ENCODE measurements around the gene NUBP2. TPM values are rescaled to one million over a fixed set of nuclear protein-coding genes. Genes with fewer than 3 reads are reported as not detected.

NUBP2 gene
- total and polyA plus RNA-seq, 2 donors (not counting 3 experiments of a cell fraction or from before 2014, with no cell fraction given), result 55.0 to 69.6 TPM

GRCh38 chr16:1766701-1767100 is 16.1 kb upstream of the NUBP2 start:
- ChIA-PET POLR2A (no interaction called here), CTCF (no interaction called here)
- intact Hi-C loops (cut with micrococcal nuclease) (no loop called here), dilution Hi-C loops (cut with MboI; ENCODE audit: extremely low pct_ligation_motif_present, low sequenced_read_pairs) (no loop called here)
- Histone ChIP-seq H3K79me2 (ENCODE audit: control insufficient read depth, insufficient read depth, low read length) (peaks cover under 1% of the 10 kb centered on the region), H3K9ac (replicated peaks; ENCODE audit: extremely low read depth, insufficient read depth, low read length) (no peak overlapping the region), H3K4me3 (replicated peaks in 1 of 3; ENCODE audit: insufficient read depth in 1 of 3, low read depth in 1 of 3, low read length in 3 of 3) (no peak overlapping the region), H3K4me1 (ENCODE audit: control insufficient read depth, extremely low read depth, insufficient read depth, low read length) (peaks cover 6% of the 10 kb centered on the region), H3K9me3 (replicated peaks; ENCODE audit: control insufficient read depth, insufficient read depth, low read length) (no peaks in the 10 kb centered on the region), H4K20me1 (replicated peaks; ENCODE audit: control insufficient read depth, extremely low read depth, insufficient read depth, low read length) (no peaks in the 10 kb centered on the region), H3K9me1 (replicated peaks; ENCODE audit: control insufficient read depth, extremely low read depth, insufficient read depth, low read length) (no peaks in the 10 kb centered on the region), H3K4me2 (ENCODE audit: insufficient read depth, low read length) (no peak overlapping the region), H3K27me3 (ENCODE audit: control insufficient read depth in 2 of 2, insufficient read depth in 2 of 2, low read length in 2 of 2) (no peaks in the 10 kb centered on the region), H3K27ac (ENCODE audit: insufficient read depth, low read depth, low read length) (no peak overlapping the region), H2AFZ (ENCODE audit: low read depth, low read length) (no peak overlapping the region), H3K36me3 (ENCODE audit: control insufficient read depth in 2 of 2, extremely low read depth in 1 of 2, insufficient read depth in 2 of 2, low read length in 2 of 2) (peaks cover 5 to 46% of the 10 kb centered on the region in 2 experiments)
- no peak for TF ChIP-seq MYC (IDR thresholded peaks at IDR 0.05; ENCODE audit: low read depth, low read length)
- no peak for TF ChIP-seq POLR2AphosphoS5 (IDR thresholded peaks at IDR 0.05; ENCODE audit: insufficient read depth, low read depth, low read length)
- no peak for TF ChIP-seq EZH2 (IDR thresholded peaks at IDR 0.05; ENCODE audit: borderline replicate concordance, low read depth, low read length, severe bottlenecking)
- no peak for TF ChIP-seq CTCF (IDR thresholded peaks at IDR 0.05; ENCODE audit: extremely low read depth in 1 of 2, insufficient read depth in 1 of 2, low read depth in 1 of 2, low read length in 2 of 2)
- no peak for TF ChIP-seq GATA2 (IDR thresholded peaks at IDR 0.05; ENCODE audit: insufficient read depth, insufficient read length, low read depth, low read length)
- no peak for TF ChIP-seq MAX (IDR thresholded peaks at IDR 0.05; ENCODE audit: insufficient read depth, insufficient read length)
- TF ChIP-seq JUN (IDR thresholded peaks at IDR 0.05; ENCODE audit: borderline replicate concordance, insufficient read depth, insufficient read length, low read depth), result no peak
- no TSS peak for BruUV-seq (replicated peaks)
- no peak for FAIRE-seq
- DNase-seq (ENCODE audit: low read depth, low spot score), result no peak
